Thyroid gland (tissue), 4 donors: ENCODE measurements around the gene NLGN1.

ENCODE experiments used
- CTCF ChIP-seq, 6 experiments: fragments of 200-600 bp in 3 of 6; fragments of 450-650 bp in 3 of 6; sonication (generic) in 3 of 6; IDR thresholded peaks; one replicate each; pipeline ENCODE4 v1.5.1; 2016 to 2019; ENCODE audit warnings: antibody characterized with exemption in 6 of 6, mild to moderate bottlenecking in 2 of 6, inconsistent platforms in 1 of 6, moderate library complexity in 1 of 6
- POLR2A ChIP-seq, 2 donors: fragments of 450-650 bp; IDR thresholded peaks; one replicate each; pipeline ENCODE4 v1.6.1; 2017; ENCODE audit warnings: antibody characterized with exemption in 2 of 2, mild to moderate bottlenecking in 2 of 2, moderate library complexity in 1 of 2

- TF ChIP-seq CTCF (IDR thresholded peaks at IDR 0.05) (no peak), POLR2A (IDR thresholded peaks at IDR 0.05) (no peak)
These were observed 309.1 kb downstream of the NLGN1 start for GRCh38 chr3:173706630-173707029.
